T-helper 1 cell treated with Interleukin-12 subunit alpha and Interleukin-12 subunit beta and Interleukin-4 antibody, amounts not matched to agents 30 μg/mL and 1 μg/mL, for 36 hours (primary cell): Measurements from ENCODE around the gene GRK3.

Experiments
- H3K27ac Mint-ChIP-seq: one replicate; pipeline ENCODE4 v1.8.0; 2021; ENCODE audit warnings: mild to moderate bottlenecking, mixed read lengths
- H3K27me3 Mint-ChIP-seq: one replicate; pipeline ENCODE4 v1.8.0; 2021; ENCODE audit warnings: low read depth, mixed read lengths
- H3K36me3 Mint-ChIP-seq: one replicate; pipeline ENCODE4 v1.8.0; 2021; ENCODE audit warnings: low read depth, mixed read lengths
- H3K4me1 Mint-ChIP-seq: one replicate; pipeline ENCODE4 v1.8.0; 2021; ENCODE audit warnings: low read depth, mixed read lengths
- H3K4me3 Mint-ChIP-seq: one replicate; pipeline ENCODE4 v1.8.0; 2021; ENCODE audit warnings: mild to moderate bottlenecking, moderate library complexity, mixed read lengths
- H3K9me3 Mint-ChIP-seq: one replicate; pipeline ENCODE4 v1.8.0; 2021; ENCODE audit warnings: mixed read lengths

GRK3 gene

DNA sequence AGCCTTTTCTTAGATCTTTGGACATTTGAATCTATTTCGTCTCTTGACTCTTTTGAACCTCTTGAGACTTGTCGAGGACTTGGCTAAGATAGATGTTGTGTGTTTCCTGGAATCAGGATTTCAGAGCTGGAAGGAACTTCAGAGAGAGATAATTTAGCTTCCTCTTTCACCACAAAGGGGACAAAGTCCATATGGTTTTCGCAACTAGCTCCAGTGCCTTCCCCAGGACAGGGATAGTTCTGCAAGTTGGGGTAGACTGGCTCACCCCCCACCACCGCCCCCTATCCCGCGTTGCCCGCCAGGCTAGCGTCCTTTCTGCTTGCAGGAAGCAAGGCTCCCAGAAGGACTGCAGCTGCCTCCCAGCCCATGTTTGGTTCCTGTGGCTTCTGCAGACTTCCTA lies 101.8 kb downstream of the GRK3 start:
- Mint-ChIP-seq H3K4me1 (peaks cover 15% of the 10 kb centered on the region), H3K27ac (no peak overlapping the region), H3K9me3 (no peaks in the 10 kb centered on the region), H3K36me3 (peaks cover 21% of the 10 kb centered on the region), H3K4me3 (no peak overlapping the region), H3K27me3 (no peaks in the 10 kb centered on the region)

DNA sequence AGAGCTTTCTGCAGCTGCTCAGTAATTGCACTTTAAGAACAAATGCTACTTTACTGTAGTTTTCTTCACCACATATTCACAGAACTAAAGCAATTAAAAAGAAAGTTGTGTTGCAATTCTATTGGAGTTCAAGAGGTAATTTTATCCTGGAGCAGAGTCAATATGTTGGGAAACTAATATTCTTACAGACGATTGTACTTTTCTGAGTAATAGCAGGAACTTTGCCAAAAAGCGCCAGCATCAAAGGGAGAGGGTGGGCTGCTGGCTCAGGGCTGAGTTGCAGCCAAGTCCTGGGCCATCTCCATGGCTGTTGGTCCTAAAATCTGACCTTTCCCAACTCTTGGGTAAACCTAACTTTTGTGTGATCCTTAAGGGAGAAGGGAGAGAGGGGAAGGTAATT lies 104.0 kb downstream of the GRK3 start:
- Mint-ChIP-seq H3K9me3 (no peaks in the 10 kb centered on the region), H3K4me1 (peaks cover 19% of the 10 kb centered on the region), H3K36me3 (peaks cover 24% of the 10 kb centered on the region), H3K27me3 (no peaks in the 10 kb centered on the region), H3K27ac (no peak overlapping the region), H3K4me3 (no peak overlapping the region)

DNA sequence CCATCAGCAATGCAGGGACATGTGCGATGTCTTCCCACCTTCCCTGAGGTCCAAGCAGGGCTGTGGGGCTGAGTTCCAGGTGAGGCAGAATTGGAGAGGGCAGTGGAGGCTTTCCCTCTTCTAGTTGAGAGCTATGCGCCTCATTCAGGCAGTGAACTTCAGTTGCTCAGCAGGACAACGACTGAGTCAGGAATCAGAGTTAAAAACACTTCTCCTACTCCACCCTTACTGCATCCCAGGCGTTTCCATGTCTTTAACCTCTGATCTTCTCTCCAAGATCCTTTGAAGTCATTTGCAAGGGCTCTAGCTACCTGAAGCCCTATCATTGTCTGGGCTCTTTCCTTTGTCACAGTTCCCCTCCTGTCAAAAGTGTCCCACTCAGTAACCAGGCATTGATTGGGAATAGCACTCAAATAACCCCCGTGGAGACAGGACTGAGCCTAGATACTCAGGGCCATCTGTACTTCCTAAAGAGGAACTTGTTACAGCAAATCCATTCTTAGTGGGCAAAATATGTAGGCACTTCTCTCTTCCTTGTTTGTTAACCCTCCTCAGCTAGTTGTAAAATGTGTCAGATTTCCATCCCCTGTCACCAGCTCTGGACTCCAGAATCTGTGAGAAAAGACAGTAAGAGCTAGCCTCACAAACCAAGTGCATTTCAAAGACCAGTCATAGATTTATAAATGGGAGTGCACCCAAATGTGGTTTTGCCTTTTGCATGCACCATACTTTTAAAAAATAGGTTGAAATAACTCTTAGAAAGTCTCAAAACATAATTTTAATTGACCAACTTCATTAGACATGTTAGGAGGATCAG lies 105.0 kb downstream of the GRK3 start:
- Mint-ChIP-seq H3K9me3 (no peaks in the 10 kb centered on the region), H3K4me3 (no peak overlapping the region), H3K27me3 (no peaks in the 10 kb centered on the region), H3K27ac (peak overlapping the region; percentile 35), H3K4me1 (peaks cover 23% of the 10 kb centered on the region), H3K36me3 (peaks cover 34% of the 10 kb centered on the region)

DNA sequence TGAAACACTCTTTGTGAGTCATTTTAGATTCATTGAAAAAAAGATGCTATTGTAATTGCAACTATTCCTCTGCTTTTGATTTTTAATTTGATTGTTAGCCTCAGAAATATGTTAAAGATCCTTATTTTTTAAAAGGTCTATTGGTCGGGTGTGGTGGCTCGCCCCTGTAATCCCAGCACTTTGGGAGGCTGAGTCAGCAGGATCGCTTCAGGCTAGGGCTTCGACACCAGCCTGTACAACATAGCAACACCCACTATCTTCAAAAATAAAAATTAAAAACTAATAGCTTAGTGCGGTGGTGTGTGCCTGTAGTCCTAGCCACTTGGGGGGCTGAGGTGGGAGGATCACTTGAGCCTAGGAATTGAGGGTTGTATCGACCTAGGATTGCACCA lies 105.6 kb downstream of the GRK3 start:
- H3K27me3 Mint-ChIP-seq = no peaks in the 10 kb centered on the region
- peaks cover 32% of the 10 kb centered on the region for H3K36me3 Mint-ChIP-seq
- no peak overlapping the region for H3K4me3 Mint-ChIP-seq
- no peaks in the 10 kb centered on the region for H3K9me3 Mint-ChIP-seq
- no peak overlapping the region for H3K27ac Mint-ChIP-seq
- H3K4me1 Mint-ChIP-seq = peaks cover 20% of the 10 kb centered on the region

DNA sequence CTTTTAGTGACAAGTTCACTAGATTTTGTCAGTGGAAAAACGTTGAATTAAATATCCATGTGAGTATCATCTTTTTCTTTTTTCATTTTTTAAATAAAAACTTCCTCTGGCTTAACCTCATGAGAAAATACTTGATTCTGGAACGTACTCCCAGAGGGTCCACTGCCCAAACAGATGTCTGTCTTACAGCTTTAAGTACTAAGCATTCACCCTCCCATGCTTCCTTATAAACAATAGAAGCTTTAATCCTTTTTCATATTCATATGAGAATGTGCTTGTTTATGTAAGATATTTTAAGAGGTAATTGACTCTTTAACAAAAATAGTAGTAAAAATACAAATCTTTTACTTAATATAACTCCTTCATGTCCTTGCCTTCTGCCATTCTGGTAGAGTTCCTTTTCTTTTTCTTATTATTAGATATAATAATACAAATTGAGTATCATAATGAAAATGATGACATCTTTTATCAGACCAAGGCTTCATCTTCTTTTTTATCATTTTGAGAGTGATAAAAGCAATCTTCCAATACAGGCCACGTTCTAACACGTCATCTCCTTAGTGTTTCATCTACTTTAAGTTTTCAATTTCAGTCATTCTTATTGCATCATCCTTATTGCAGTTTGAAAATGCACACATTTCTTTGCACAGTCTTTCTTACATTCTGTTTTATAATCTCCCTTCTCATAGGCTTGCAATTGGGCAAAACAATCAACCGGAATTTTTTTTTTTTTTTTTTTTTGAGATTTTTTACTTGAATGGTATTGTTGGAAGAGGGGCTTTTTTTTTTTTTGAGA lies 108.0 kb downstream of the GRK3 start:
- H3K4me1 Mint-ChIP-seq = peaks cover 13% of the 10 kb centered on the region
- H3K9me3 Mint-ChIP-seq = no peaks in the 10 kb centered on the region
- peaks cover 34% of the 10 kb centered on the region for H3K36me3 Mint-ChIP-seq
- H3K4me3 Mint-ChIP-seq = no peak overlapping the region
- H3K27ac Mint-ChIP-seq = peak overlapping the region; percentile 23
- H3K27me3 Mint-ChIP-seq = no peaks in the 10 kb centered on the region

DNA sequence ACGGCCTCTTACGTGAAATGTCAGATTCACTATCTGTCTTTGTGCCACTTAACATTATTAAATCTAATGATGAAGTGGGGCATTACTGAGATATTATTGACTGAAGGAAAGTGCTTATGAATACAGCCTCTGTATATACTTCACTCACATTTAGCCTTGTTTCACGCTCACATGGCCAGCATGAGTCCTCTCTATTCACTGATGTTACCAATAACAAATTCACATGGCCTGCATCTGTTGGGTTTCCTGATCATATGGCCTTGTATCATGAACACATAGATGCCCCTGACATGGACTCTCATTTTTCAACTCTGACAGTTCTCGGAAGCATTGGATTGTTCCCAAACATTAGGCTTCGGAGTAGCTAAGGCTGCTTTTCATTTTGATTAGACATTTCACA lies 109.2 kb downstream of the GRK3 start:
- Mint-ChIP-seq H3K4me1 (peaks cover 13% of the 10 kb centered on the region), H3K27ac (no peak overlapping the region), H3K9me3 (no peaks in the 10 kb centered on the region), H3K4me3 (no peak overlapping the region), H3K27me3 (no peaks in the 10 kb centered on the region), H3K36me3 (peaks cover 28% of the 10 kb centered on the region)

DNA sequence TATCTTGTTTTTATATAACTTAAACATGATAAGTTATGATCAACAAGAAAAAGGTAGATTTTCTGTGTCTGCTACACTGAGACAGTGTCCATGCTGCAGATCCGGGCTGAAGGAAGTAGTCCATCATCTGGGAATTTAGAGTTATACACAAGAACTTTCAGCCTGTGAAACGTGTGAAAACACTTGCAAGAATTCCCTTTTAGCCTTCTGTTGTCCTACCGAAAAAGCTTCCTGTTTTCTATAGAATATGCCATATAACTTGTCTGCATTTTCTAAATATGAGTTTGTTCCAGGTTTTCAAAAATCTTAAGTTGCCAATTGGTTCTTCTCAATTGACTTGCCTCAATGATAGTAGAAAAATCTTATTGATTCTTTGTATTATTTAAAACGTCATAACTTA lies 113.2 kb downstream of the GRK3 start:
- H3K27me3 Mint-ChIP-seq = no peaks in the 10 kb centered on the region
- no peak overlapping the region for H3K27ac Mint-ChIP-seq
- H3K4me3 Mint-ChIP-seq = no peak overlapping the region

DNA sequence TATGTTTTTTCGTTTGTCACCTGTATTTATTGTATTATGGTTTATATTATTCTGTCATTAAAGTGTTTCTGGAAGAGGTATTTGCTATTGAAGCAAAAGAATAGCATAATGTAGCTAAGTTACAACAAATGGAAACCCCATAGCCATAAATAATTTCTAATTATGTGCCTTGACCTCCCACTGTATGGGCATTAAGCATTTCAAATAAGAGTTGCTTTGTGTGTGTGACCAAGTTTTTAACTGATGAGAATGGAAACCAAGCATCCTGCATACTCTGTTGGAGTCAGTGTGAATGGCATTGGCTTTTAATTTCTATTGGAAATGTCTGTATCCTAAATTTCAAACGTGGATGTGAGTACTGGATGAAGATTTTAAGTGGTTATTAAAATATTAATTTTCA lies 115.6 kb downstream of the GRK3 start:
- no peak overlapping the region for H3K27ac Mint-ChIP-seq
- no peaks in the 10 kb centered on the region for H3K27me3 Mint-ChIP-seq
- H3K9me3 Mint-ChIP-seq = no peaks in the 10 kb centered on the region
- H3K4me3 Mint-ChIP-seq = no peak overlapping the region
- peaks cover 31% of the 10 kb centered on the region for H3K36me3 Mint-ChIP-seq
- H3K4me1 Mint-ChIP-seq = peaks cover 2% of the 10 kb centered on the region

More for the DNA sequence above, 113.2 kb downstream of the GRK3 start:
- Mint-ChIP-seq H3K4me1 (peaks cover 9% of the 10 kb centered on the region), H3K36me3 (peaks cover 35% of the 10 kb centered on the region), H3K9me3 (no peaks in the 10 kb centered on the region)

DNA sequence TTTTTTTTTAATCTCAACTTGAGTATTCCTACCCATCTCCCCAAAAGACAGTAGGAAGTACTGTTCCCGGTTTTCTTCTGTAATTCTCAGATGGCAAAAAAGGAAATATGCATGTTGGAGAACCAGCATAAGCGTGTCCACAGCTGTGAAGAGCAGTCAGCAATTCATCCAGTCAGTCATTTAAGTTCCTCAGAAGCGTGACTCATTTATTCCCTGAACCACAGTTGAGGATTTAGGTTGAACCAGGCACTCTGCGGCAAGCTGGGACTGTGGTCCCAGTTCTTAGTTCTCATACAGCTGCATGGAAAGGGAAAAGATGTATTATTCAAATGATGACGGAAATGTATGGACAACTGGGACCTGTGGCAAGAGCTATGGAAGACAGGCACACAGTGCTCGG lies 116.5 kb downstream of the GRK3 start:
- H3K9me3 Mint-ChIP-seq = no peaks in the 10 kb centered on the region
- no peak overlapping the region for H3K4me3 Mint-ChIP-seq
- peaks cover 27% of the 10 kb centered on the region for H3K36me3 Mint-ChIP-seq
- H3K27me3 Mint-ChIP-seq = no peaks in the 10 kb centered on the region
- no peak overlapping the region for H3K27ac Mint-ChIP-seq
- peaks cover 2% of the 10 kb centered on the region for H3K4me1 Mint-ChIP-seq

DNA sequence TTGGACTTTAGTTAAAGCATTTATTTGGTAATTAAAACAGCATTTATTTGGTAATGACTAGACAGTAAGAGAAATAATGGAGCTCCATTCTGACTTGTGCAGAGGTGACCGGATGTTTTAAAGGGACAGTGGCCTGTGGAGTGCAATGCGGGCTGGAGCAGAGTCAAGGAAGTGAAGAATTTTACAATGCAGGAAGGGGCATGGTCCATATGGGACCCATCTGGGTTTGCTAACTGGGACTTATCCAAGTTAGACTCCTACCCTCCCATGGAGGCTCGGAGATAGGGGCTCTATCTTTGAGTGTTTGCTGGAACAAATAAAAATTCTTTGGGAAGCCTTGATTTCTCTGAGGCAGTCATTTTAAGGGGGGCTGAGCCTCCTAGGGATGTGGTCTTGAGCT lies 117.6 kb downstream of the GRK3 start:
- H3K36me3 Mint-ChIP-seq = peaks cover 33% of the 10 kb centered on the region
- H3K9me3 Mint-ChIP-seq = no peaks in the 10 kb centered on the region
- no peak overlapping the region for H3K27ac Mint-ChIP-seq
- H3K27me3 Mint-ChIP-seq = no peaks in the 10 kb centered on the region
- H3K4me3 Mint-ChIP-seq = no peak overlapping the region
- peaks cover 4% of the 10 kb centered on the region for H3K4me1 Mint-ChIP-seq

DNA sequence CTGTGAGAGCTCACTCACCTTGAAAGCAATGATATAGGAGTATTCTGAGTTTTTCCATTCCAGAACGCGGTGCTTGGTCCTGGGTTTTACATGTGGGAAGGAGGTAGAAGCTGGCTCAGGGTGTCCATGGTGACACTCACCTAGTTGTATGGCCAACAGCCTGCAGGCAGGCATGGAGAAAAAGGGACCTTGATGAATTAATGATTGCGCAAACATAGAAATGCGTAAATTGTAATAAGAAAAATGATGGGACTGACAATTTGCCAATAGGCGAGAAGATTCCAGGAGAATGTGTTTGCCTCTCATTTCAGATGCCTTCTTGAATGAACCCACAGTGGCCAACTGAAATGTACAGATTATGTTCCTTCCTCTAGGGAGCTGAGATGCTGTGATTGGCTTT lies 124.2 kb downstream of the GRK3 start:
- Mint-ChIP-seq H3K9me3 (no peaks in the 10 kb centered on the region), H3K36me3 (peaks cover 35% of the 10 kb centered on the region), H3K4me3 (no peak overlapping the region)

DNA sequence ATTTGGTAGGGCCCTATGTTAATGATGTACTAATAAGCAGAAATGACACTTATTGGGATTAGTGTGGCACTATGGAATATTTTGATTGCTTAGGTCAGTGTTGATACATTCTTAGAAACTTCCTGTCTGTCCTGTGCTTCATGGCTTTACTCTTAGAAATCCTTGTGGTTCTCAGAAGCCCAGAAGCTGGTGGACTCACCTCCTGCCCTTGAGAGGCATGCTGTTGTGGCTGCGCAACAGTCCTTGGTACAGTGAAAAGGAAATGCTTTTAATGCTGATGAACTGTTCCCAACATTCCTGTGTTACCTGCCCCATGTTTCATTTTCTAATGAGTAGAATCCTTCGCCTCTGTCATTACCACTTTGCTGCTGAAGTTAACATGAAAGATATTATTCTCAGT lies 125.2 kb downstream of the GRK3 start:
- Mint-ChIP-seq H3K36me3 (peaks cover 33% of the 10 kb centered on the region), H3K27ac (no peak overlapping the region), H3K4me3 (no peak overlapping the region), H3K4me1 (peaks cover 8% of the 10 kb centered on the region), H3K9me3 (no peaks in the 10 kb centered on the region), H3K27me3 (no peaks in the 10 kb centered on the region)

More for the DNA sequence above, 124.2 kb downstream of the GRK3 start:
- Mint-ChIP-seq H3K4me1 (peaks cover 8% of the 10 kb centered on the region), H3K27me3 (no peaks in the 10 kb centered on the region), H3K27ac (no peak overlapping the region)

DNA sequence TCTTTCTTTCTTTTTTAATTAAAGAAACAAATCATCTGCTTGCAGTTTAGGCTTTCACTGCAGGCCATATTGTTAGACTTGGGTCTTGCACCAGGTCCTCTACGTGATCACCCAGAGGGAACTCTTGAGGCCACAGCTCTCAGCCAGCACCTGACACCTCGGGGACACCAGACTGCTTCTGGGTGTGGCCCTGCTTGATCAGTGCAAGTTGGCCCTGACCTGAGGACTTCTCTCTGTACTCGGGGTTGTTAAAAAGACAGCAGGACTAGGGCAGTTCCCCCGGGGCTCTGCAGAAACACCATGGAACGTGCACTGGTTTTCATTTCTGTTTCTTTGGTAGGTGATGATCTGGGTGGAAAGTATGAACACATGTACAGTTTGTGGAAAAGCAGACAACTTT lies 126.3 kb downstream of the GRK3 start:
- peaks cover 8% of the 10 kb centered on the region for H3K4me1 Mint-ChIP-seq
- peak overlapping the region; percentile 14 for H3K27ac Mint-ChIP-seq
- H3K27me3 Mint-ChIP-seq = no peaks in the 10 kb centered on the region
- H3K9me3 Mint-ChIP-seq = no peaks in the 10 kb centered on the region
- no peak overlapping the region for H3K4me3 Mint-ChIP-seq
- peaks cover 39% of the 10 kb centered on the region for H3K36me3 Mint-ChIP-seq

DNA sequence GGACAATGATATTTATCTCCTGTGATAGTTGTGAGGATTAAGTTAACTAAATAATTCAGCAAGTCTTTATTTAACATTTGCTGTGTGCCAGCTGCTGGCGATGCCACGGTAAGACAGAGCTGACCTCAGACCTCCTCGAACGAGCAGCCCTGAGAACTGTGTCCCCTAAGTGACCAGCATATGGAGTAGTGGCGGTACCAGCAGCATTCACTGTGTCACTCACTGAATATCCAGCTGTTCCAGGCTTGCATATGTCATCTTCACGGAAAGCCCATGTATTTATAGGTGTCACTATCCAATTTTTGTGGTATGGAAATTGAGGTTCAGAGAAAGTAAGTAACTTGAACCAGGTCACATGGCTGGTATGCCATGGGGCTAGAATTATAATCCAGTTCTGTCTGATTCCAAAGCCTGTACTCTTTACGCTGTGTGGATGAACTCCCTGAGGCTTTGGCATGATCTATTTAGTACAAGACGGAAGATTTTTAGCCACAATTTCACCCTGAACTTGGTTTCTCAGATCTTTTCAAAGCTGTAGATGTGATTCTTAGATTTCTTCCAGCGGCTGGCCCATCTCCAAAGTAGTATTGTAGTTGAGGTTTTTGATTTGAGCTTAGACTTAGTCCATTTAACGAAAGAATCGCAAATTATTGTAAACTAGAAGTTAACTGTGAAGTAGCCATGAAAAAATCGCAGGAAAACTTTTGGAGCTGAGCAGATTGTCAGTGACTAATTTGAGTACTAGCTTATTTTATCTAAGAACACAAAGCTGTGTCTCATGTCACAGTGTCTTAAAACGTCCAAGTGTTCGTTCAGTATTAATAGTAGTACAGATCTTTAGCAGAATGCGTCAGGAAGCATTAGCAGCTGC lies 128.2 kb downstream of the GRK3 start:
- no peaks in the 10 kb centered on the region for H3K9me3 Mint-ChIP-seq
- H3K27ac Mint-ChIP-seq = no peak overlapping the region
- peaks cover 36% of the 10 kb centered on the region for H3K36me3 Mint-ChIP-seq
- H3K27me3 Mint-ChIP-seq = no peaks in the 10 kb centered on the region
- peaks cover 8% of the 10 kb centered on the region for H3K4me1 Mint-ChIP-seq
- H3K4me3 Mint-ChIP-seq = no peak overlapping the region
